Measurements from ENCODE around the gene SLC5A3.

The SLC5A3 gene

GRCh38 chr21:34073032-34073748, at the start of gene SLC5A3, which contains the start of gene MRPS6:
TSS of gene SLC5A3 (plus strand) at chr21:34073578. CDS start at chr21:34095199, 21,621 bp downstream.
TSS of gene MRPS6 (plus strand) at chr21:34073578. CDS start at chr21:34073701, 123 bp downstream.
- peak; percentile 95 for DNase-seq

GRCh38 chr21:34023691-34024373, 49.5 kb upstream of the SLC5A3 start:
- no peak for DNase-seq

- no peak for DNase-seq
Observed at GRCh38 chr21:34024374-34024693, 49.0 kb upstream of the SLC5A3 start.

GRCh38 chr21:34027721-34028461, 45.5 kb upstream of the SLC5A3 start:
- peak; percentile 20 for DNase-seq

- peak; percentile 32 for DNase-seq
Observed at GRCh38 chr21:34029743-34030528, 43.4 kb upstream of the SLC5A3 start.

GRCh38 chr21:34031835-34032370, 41.5 kb upstream of the SLC5A3 start:
- peak; percentile 60 for DNase-seq

- no peak for DNase-seq
Observed at GRCh38 chr21:34034369-34035014, 38.9 kb upstream of the SLC5A3 start.

- no peak for DNase-seq
Observed at GRCh38 chr21:34035619-34036354, 37.6 kb upstream of the SLC5A3 start.

GRCh38 chr21:34037009-34037795, 36.2 kb upstream of the SLC5A3 start:
- no peak for DNase-seq

- DNase-seq: no peak
Observed at GRCh38 chr21:34039678-34040382, 33.5 kb upstream of the SLC5A3 start.

- DNase-seq: no peak
Observed at GRCh38 chr21:34042735-34043134, 30.6 kb upstream of the SLC5A3 start.

- DNase-seq: no peak
Observed at GRCh38 chr21:34043333-34043732, 30.0 kb upstream of the SLC5A3 start.

GRCh38 chr21:34046917-34047316, 26.5 kb upstream of the SLC5A3 start:
- no peak for DNase-seq

- no peak for DNase-seq
Observed at GRCh38 chr21:34047835-34048234, 25.5 kb upstream of the SLC5A3 start.

GRCh38 chr21:34052171-34052570, 21.2 kb upstream of the SLC5A3 start:
- DNase-seq: no peak

- peak; percentile 88 for DNase-seq
Observed at GRCh38 chr21:34054259-34054658, 19.1 kb upstream of the SLC5A3 start.

GRCh38 chr21:34055615-34056014, 17.8 kb upstream of the SLC5A3 start:
- DNase-seq: no peak

GRCh38 chr21:34061983-34062382, 11.4 kb upstream of the SLC5A3 start:
- DNase-seq: no peak

GRCh38 chr21:34065027-34065426, 8.4 kb upstream of the SLC5A3 start:
- no peak for DNase-seq

GRCh38 chr21:34071683-34072082, 1.7 kb upstream of the SLC5A3 start:
- DNase-seq: no peak
